ENCODE measurements around the gene MRPS16. TPM values are rescaled to one million over a fixed set of nuclear protein-coding genes. Genes with fewer than 3 reads are reported as not detected.

MRPS16 gene
- total RNA-seq, 1 donor from 2014 or later: 31.9 TPM

DNA sequence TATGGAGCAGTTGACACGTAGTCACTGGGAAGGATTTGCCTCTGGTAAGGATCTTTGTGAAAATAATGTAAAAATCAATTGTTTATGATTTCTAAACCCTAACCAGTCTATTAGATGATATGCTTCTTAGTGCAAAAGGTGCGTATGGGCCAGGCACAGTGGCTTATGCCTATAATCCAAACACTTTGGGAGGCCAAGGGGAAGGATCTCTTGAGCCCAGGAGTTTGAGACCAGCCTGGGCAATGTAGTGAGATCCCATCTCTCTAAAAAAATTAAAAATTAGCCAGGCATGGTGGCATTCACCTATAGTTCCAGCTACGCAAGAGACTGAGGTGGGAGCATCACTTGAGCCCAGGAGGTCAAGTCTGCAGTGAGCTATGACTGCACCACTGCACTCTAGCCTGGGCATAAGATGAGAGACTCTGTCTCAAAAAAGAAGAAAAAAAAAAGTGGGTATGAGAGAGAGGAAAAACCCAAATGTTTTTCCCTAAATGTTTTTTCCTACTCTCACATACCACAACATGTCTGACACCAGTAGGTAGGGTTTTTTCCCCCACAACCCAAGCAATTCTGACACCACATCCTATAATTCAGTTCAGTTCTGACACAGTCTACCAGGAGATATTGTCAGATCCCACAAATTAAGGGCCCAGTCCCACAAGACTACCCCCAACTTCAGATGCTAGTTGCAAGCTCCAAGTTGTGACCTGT lies 41.9 kb downstream of the MRPS16 start:
- Histone ChIP-seq H3K9me3 (no peaks in the 10 kb centered on the region), H3K27me3 (no peaks in the 10 kb centered on the region), H3K4me3 (no peak overlapping the region), H3K36me3 (no peaks in the 10 kb centered on the region), H3K27ac (no peak overlapping the region), H3K4me1 (no peaks in the 10 kb centered on the region)
- no peak for TF ChIP-seq POLR2A (IDR thresholded peaks at IDR 0.05)
- TF ChIP-seq CTCF (IDR thresholded peaks at IDR 0.05): no peak
- no peak for TF ChIP-seq POLR2AphosphoS5 (IDR thresholded peaks at IDR 0.05; ENCODE audit: insufficient read depth in 1 of 2, low read depth in 1 of 2)
- no peak for DNase-seq (ENCODE audit: extremely low spot score in 2 of 2)
- intact Hi-C loops (cut with DNase I): no loop called here

DNA sequence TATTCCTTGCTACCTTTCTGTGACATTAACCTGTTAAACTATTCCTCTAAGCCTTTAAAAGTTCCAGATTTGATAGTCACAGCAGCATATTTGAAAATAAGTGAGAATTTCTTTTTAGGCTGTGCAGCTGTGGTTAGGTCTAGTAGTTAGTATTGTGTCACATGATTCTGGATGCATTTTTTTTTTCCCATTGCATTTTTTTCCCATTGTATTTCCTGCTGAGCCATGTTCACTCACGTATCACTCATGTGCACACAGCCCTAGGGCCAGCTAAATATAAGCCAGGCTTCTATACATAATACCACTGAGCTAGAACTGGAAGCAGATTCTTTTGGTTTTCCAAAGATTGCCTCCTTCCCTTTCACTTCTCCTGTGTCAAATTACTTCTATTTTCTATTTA lies 42.7 kb downstream of the MRPS16 start:
- Histone ChIP-seq H3K9me3 (no peaks in the 10 kb centered on the region), H3K27ac (no peak overlapping the region), H3K4me3 (no peak overlapping the region), H3K4me1 (no peaks in the 10 kb centered on the region), H3K27me3 (no peaks in the 10 kb centered on the region), H3K36me3 (no peaks in the 10 kb centered on the region)
- TF ChIP-seq CTCF (IDR thresholded peaks at IDR 0.05) (no peak), POLR2A (IDR thresholded peaks at IDR 0.05) (no peak), POLR2AphosphoS5 (IDR thresholded peaks at IDR 0.05; ENCODE audit: insufficient read depth in 1 of 2, low read depth in 1 of 2) (no peak)
- intact Hi-C loops (cut with DNase I): no loop called here
- no peak for DNase-seq (ENCODE audit: extremely low spot score in 2 of 2)

GRCh38 chr10:73207883-73208282 lies 44.6 kb downstream of the MRPS16 start:
- no peaks in the 10 kb centered on the region for H3K36me3 ChIP-seq
- no peak overlapping the region for H3K4me3 ChIP-seq
- no peak for TF ChIP-seq POLR2AphosphoS5 (IDR thresholded peaks at IDR 0.05; ENCODE audit: insufficient read depth in 1 of 2, low read depth in 1 of 2)
- TF ChIP-seq CTCF (IDR thresholded peaks at IDR 0.05): no peak
- TF ChIP-seq POLR2A (IDR thresholded peaks at IDR 0.05): no peak
- intact Hi-C loops (cut with DNase I): no loop called here
- no peaks in the 10 kb centered on the region for H3K9me3 ChIP-seq
- H3K4me1 ChIP-seq: no peaks in the 10 kb centered on the region
- H3K27me3 ChIP-seq: no peaks in the 10 kb centered on the region
- no peak overlapping the region for H3K27ac ChIP-seq
- no peak for DNase-seq (ENCODE audit: extremely low spot score in 2 of 2)

DNA sequence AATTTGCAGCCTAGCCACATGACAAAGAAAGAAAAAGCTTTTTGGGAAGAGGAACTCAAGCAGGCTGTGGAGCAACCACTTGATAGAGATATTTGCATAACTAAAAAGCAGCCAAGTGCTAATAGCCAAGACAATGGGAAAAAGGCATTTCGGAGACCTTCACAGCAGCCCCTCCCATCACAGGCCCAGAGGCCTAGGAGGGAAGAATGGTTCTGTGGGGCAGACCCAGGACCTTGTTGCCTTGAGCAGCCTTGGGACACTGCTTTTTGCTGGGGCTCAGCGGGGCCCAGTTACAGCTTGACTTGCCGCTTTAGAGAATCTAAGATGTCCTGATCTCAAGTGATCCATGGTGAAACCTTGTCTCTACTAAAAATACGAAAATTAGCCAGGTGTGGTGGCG lies 46.1 kb downstream of the MRPS16 start:
- Histone ChIP-seq H3K4me1 (no peaks in the 10 kb centered on the region), H3K36me3 (no peaks in the 10 kb centered on the region), H3K9me3 (no peaks in the 10 kb centered on the region), H3K27me3 (no peaks in the 10 kb centered on the region), H3K4me3 (no peak overlapping the region), H3K27ac (no peak overlapping the region)
- no peak for DNase-seq (ENCODE audit: extremely low spot score in 2 of 2)
- TF ChIP-seq CTCF (IDR thresholded peaks at IDR 0.05) (no peak), POLR2AphosphoS5 (IDR thresholded peaks at IDR 0.05; ENCODE audit: insufficient read depth in 1 of 2, low read depth in 1 of 2) (no peak), POLR2A (IDR thresholded peaks at IDR 0.05) (no peak)
- intact Hi-C loops (cut with DNase I): no loop called here

- no peaks in the 10 kb centered on the region for H3K4me1 ChIP-seq
- no peaks in the 10 kb centered on the region for H3K27me3 ChIP-seq
- intact Hi-C loops (cut with DNase I): no loop called here
- H3K9me3 ChIP-seq: no peaks in the 10 kb centered on the region
- H3K4me3 ChIP-seq: no peak overlapping the region
- no peaks in the 10 kb centered on the region for H3K36me3 ChIP-seq
- no peak for TF ChIP-seq CTCF (IDR thresholded peaks at IDR 0.05)
- TF ChIP-seq POLR2AphosphoS5 (IDR thresholded peaks at IDR 0.05; ENCODE audit: insufficient read depth in 1 of 2, low read depth in 1 of 2): no peak
- TF ChIP-seq POLR2A (IDR thresholded peaks at IDR 0.05): no peak
- no peak overlapping the region for H3K27ac ChIP-seq
- no peak for DNase-seq (ENCODE audit: extremely low spot score in 2 of 2)
Measured at GRCh38 chr10:73205890-73206289, 46.6 kb downstream of the MRPS16 start.

Data from vagina (tissue), 2 donors.